ENCODE measurements around the gene TSEN15.

The TSEN15 gene

GRCh38 chr1:184027826-184028695, 23.5 kb upstream of the TSEN15 start:
- Histone ChIP-seq H3K36me3 (ENCODE audit: control insufficient read depth, insufficient read depth, low read length) (no peaks in the 10 kb centered on the region), H3K27me3 (ENCODE audit: insufficient read depth, low read length, poor library complexity) (no peaks in the 10 kb centered on the region), H3K27ac (ENCODE audit: low read depth, low read length) (no peak overlapping the region), H3K79me1 (ENCODE audit: low read length) (no peaks in the 10 kb centered on the region), H3K79me2 (ENCODE audit: control insufficient read depth, insufficient read depth, low read length) (no peaks in the 10 kb centered on the region), H3K4ac (ENCODE audit: low read depth, low read length) (no peak overlapping the region), H3K4me2 (ENCODE audit: low read length) (no peak overlapping the region), H3K4me3 (ENCODE audit: low read length) (no peak overlapping the region), H2BK15ac (replicated peaks; ENCODE audit: low read depth) (peak overlapping the region; percentile 74), H3K4me1 (ENCODE audit: control insufficient read depth, low read depth, low read length) (peaks cover 6% of the 10 kb centered on the region), H3K9ac (ENCODE audit: low read length) (no peak overlapping the region), H2BK5ac (ENCODE audit: low read length) (no peak overlapping the region), H2AK5ac (ENCODE audit: low read length) (no peak overlapping the region), H2BK120ac (ENCODE audit: low read depth, low read length) (no peak overlapping the region), H3K18ac (ENCODE audit: low read length) (no peak overlapping the region), H4K8ac (ENCODE audit: low read depth, low read length) (no peak overlapping the region), H4K5ac (ENCODE audit: low read length) (no peak overlapping the region), H3K56ac (ENCODE audit: low read length) (no peak overlapping the region), H3K23ac (ENCODE audit: low read length) (no peak overlapping the region)
- WGBS (ENCODE audit: extremely low coverage, insufficient coverage, low lambda C conversion rate) = no CpG with 5 or more reads among the region's 6 CpGs
- no peak for DNase-seq

GRCh38 chr1:184028854-184029623, 22.5 kb upstream of the TSEN15 start:
- Histone ChIP-seq H2BK120ac (ENCODE audit: low read depth, low read length) (no peak overlapping the region), H3K79me1 (ENCODE audit: low read length) (no peaks in the 10 kb centered on the region), H3K27ac (ENCODE audit: low read depth, low read length) (no peak overlapping the region), H2AK5ac (ENCODE audit: low read length) (no peak overlapping the region), H3K23ac (ENCODE audit: low read length) (no peak overlapping the region), H4K8ac (ENCODE audit: low read depth, low read length) (no peak overlapping the region), H3K4me3 (ENCODE audit: low read length) (no peak overlapping the region), H3K4me2 (ENCODE audit: low read length) (no peak overlapping the region), H3K56ac (ENCODE audit: low read length) (no peak overlapping the region), H3K4ac (ENCODE audit: low read depth, low read length) (no peak overlapping the region), H3K79me2 (ENCODE audit: control insufficient read depth, insufficient read depth, low read length) (no peaks in the 10 kb centered on the region), H2BK15ac (replicated peaks; ENCODE audit: low read depth) (no peak overlapping the region), H3K9ac (ENCODE audit: low read length) (no peak overlapping the region), H3K18ac (ENCODE audit: low read length) (no peak overlapping the region), H3K36me3 (ENCODE audit: control insufficient read depth, insufficient read depth, low read length) (no peaks in the 10 kb centered on the region), H2BK5ac (ENCODE audit: low read length) (no peak overlapping the region), H3K4me1 (ENCODE audit: control insufficient read depth, low read depth, low read length) (peaks cover 6% of the 10 kb centered on the region), H3K27me3 (ENCODE audit: insufficient read depth, low read length, poor library complexity) (no peaks in the 10 kb centered on the region), H4K5ac (ENCODE audit: low read length) (no peak overlapping the region)
- no CpG with 5 or more reads among the region's 5 CpGs for WGBS (ENCODE audit: extremely low coverage, insufficient coverage, low lambda C conversion rate)
- DNase-seq = no peak

- Histone ChIP-seq H3K79me2 (ENCODE audit: control insufficient read depth, insufficient read depth, low read length) (no peaks in the 10 kb centered on the region), H4K8ac (ENCODE audit: low read depth, low read length) (no peak overlapping the region), H3K27ac (ENCODE audit: low read depth, low read length) (no peak overlapping the region), H3K36me3 (ENCODE audit: control insufficient read depth, insufficient read depth, low read length) (no peaks in the 10 kb centered on the region), H3K23ac (ENCODE audit: low read length) (no peak overlapping the region), H3K4me2 (ENCODE audit: low read length) (no peak overlapping the region), H3K79me1 (ENCODE audit: low read length) (no peaks in the 10 kb centered on the region), H4K5ac (ENCODE audit: low read length) (no peak overlapping the region), H3K4me3 (ENCODE audit: low read length) (no peak overlapping the region), H2BK15ac (replicated peaks; ENCODE audit: low read depth) (no peak overlapping the region), H3K4ac (ENCODE audit: low read depth, low read length) (no peak overlapping the region), H2BK5ac (ENCODE audit: low read length) (no peak overlapping the region), H3K9ac (ENCODE audit: low read length) (no peak overlapping the region), H2BK120ac (ENCODE audit: low read depth, low read length) (no peak overlapping the region), H2AK5ac (ENCODE audit: low read length) (no peak overlapping the region), H3K4me1 (ENCODE audit: control insufficient read depth, low read depth, low read length) (peaks cover 3% of the 10 kb centered on the region), H3K18ac (ENCODE audit: low read length) (no peak overlapping the region), H3K27me3 (ENCODE audit: insufficient read depth, low read length, poor library complexity) (no peaks in the 10 kb centered on the region), H3K56ac (ENCODE audit: low read length) (no peak overlapping the region)
- no CpG with 5 or more reads among the region's 2 CpGs for WGBS (ENCODE audit: extremely low coverage, insufficient coverage, low lambda C conversion rate)
- DNase-seq = no peak
Observed at GRCh38 chr1:184030433-184031091, 21.0 kb upstream of the TSEN15 start.

GRCh38 chr1:184031092-184031408, 20.5 kb upstream of the TSEN15 start:
- Histone ChIP-seq H4K5ac (ENCODE audit: low read length) (no peak overlapping the region), H3K27me3 (ENCODE audit: insufficient read depth, low read length, poor library complexity) (no peaks in the 10 kb centered on the region), H4K8ac (ENCODE audit: low read depth, low read length) (no peak overlapping the region), H3K4me2 (ENCODE audit: low read length) (no peak overlapping the region), H3K79me2 (ENCODE audit: control insufficient read depth, insufficient read depth, low read length) (no peaks in the 10 kb centered on the region), H2BK120ac (ENCODE audit: low read depth, low read length) (no peak overlapping the region), H3K23ac (ENCODE audit: low read length) (no peak overlapping the region), H3K79me1 (ENCODE audit: low read length) (no peaks in the 10 kb centered on the region), H2AK5ac (ENCODE audit: low read length) (no peak overlapping the region), H3K9ac (ENCODE audit: low read length) (no peak overlapping the region), H3K56ac (ENCODE audit: low read length) (no peak overlapping the region), H3K4me3 (ENCODE audit: low read length) (no peak overlapping the region), H2BK15ac (replicated peaks; ENCODE audit: low read depth) (no peak overlapping the region), H2BK5ac (ENCODE audit: low read length) (no peak overlapping the region), H3K4ac (ENCODE audit: low read depth, low read length) (no peak overlapping the region), H3K27ac (ENCODE audit: low read depth, low read length) (no peak overlapping the region), H3K36me3 (ENCODE audit: control insufficient read depth, insufficient read depth, low read length) (no peaks in the 10 kb centered on the region), H3K18ac (ENCODE audit: low read length) (no peak overlapping the region), H3K4me1 (ENCODE audit: control insufficient read depth, low read depth, low read length) (no peaks in the 10 kb centered on the region)
- no CpG with 5 or more reads among the region's 1 CpG for WGBS (ENCODE audit: extremely low coverage, insufficient coverage, low lambda C conversion rate)
- no peak for DNase-seq

GRCh38 chr1:184031409-184032107, 20.0 kb upstream of the TSEN15 start:
- no peak overlapping the region for H3K27ac ChIP-seq (ENCODE audit: low read depth, low read length)
- H3K27me3 ChIP-seq (ENCODE audit: insufficient read depth, low read length, poor library complexity) = no peaks in the 10 kb centered on the region
- no peaks in the 10 kb centered on the region for H3K79me1 ChIP-seq (ENCODE audit: low read length)
- H3K79me2 ChIP-seq (ENCODE audit: control insufficient read depth, insufficient read depth, low read length) = no peaks in the 10 kb centered on the region
- no peaks in the 10 kb centered on the region for H3K36me3 ChIP-seq (ENCODE audit: control insufficient read depth, insufficient read depth, low read length)
- no peaks in the 10 kb centered on the region for H3K4me1 ChIP-seq (ENCODE audit: control insufficient read depth, low read depth, low read length)
- no CpG with 5 or more reads among the region's 8 CpGs for WGBS (ENCODE audit: extremely low coverage, insufficient coverage, low lambda C conversion rate)
- H3K9ac ChIP-seq (ENCODE audit: low read length) = no peak overlapping the region
- no peak overlapping the region for H4K8ac ChIP-seq (ENCODE audit: low read depth, low read length)
- H2BK15ac ChIP-seq (replicated peaks; ENCODE audit: low read depth) = no peak overlapping the region
- no peak overlapping the region for H4K5ac ChIP-seq (ENCODE audit: low read length)
- H3K4me2 ChIP-seq (ENCODE audit: low read length) = no peak overlapping the region
- H3K23ac ChIP-seq (ENCODE audit: low read length) = no peak overlapping the region
- no peak for DNase-seq
- H3K4ac ChIP-seq (ENCODE audit: low read depth, low read length) = no peak overlapping the region
- no peak overlapping the region for H3K4me3 ChIP-seq (ENCODE audit: low read length)
- no peak overlapping the region for H2BK5ac ChIP-seq (ENCODE audit: low read length)
- H3K18ac ChIP-seq (ENCODE audit: low read length) = no peak overlapping the region
- H2BK120ac ChIP-seq (ENCODE audit: low read depth, low read length) = no peak overlapping the region
- no peak overlapping the region for H3K56ac ChIP-seq (ENCODE audit: low read length)
- no peak overlapping the region for H2AK5ac ChIP-seq (ENCODE audit: low read length)
